ENCODE measurements around the gene HOXD8.

HOXD8 gene

GRCh38 chr2:176128982-176129796 lies at the start of gene HOXD8:
Gene HOXD8, plus strand, starts transcription at chr2:176129705. Its CDS starts 662 bp downstream, at chr2:176130367.
- DNase-seq = no peak

GRCh38 chr2:176079831-176080539 lies 49.5 kb upstream of the HOXD8 start:
- no peak for DNase-seq

- DNase-seq = no peak
Measured at GRCh38 chr2:176080540-176081375, 48.7 kb upstream of the HOXD8 start.

- DNase-seq = no peak
Measured at GRCh38 chr2:176081376-176081836, 48.1 kb upstream of the HOXD8 start.

GRCh38 chr2:176081837-176082524 lies 47.5 kb upstream of the HOXD8 start:
- no peak for DNase-seq

- DNase-seq = no peak
Measured at GRCh38 chr2:176082525-176082823, 47.0 kb upstream of the HOXD8 start.

- no peak for DNase-seq
Measured at GRCh38 chr2:176082824-176083751, 46.4 kb upstream of the HOXD8 start.

GRCh38 chr2:176083796-176084261 lies 45.7 kb upstream of the HOXD8 start, which contains the start of gene EVX2:
Gene EVX2, minus strand, starts transcription at chr2:176083962. Its CDS starts 186 bp downstream, at chr2:176083776.
- DNase-seq = no peak

GRCh38 chr2:176084611-176085119 lies 44.8 kb upstream of the HOXD8 start:
- DNase-seq = no peak

GRCh38 chr2:176085120-176085788 lies 44.3 kb upstream of the HOXD8 start:
- DNase-seq = no peak

- DNase-seq = no peak
Measured at GRCh38 chr2:176085861-176086771, 43.4 kb upstream of the HOXD8 start.

GRCh38 chr2:176087330-176088047 lies 42.0 kb upstream of the HOXD8 start:
- DNase-seq = no peak

- DNase-seq = no peak
Measured at GRCh38 chr2:176088048-176088936, 41.2 kb upstream of the HOXD8 start.

GRCh38 chr2:176088937-176089842 lies 40.3 kb upstream of the HOXD8 start:
- no peak for DNase-seq

GRCh38 chr2:176089843-176090395 lies 39.6 kb upstream of the HOXD8 start:
- no peak for DNase-seq

GRCh38 chr2:176090862-176091261 lies 38.6 kb upstream of the HOXD8 start:
- DNase-seq = no peak

All from activated CD4-positive, alpha-beta T cell treated with anti-CD3 and anti-CD28 coated beads for 48 hours (primary cell).